ENCODE results near the gene CDS2. TPM values are rescaled to one million over a fixed set of nuclear protein-coding genes. Genes with fewer than 3 reads are reported as not detected.

CDS2 gene
- total RNA-seq, 2 donors from 2014 or later, result 31.7 to 44.3 TPM

- Histone ChIP-seq H3K4me3 (peak overlapping the region; percentile 80), H3K9me3 (no peaks in the 10 kb centered on the region), H3K4me1 (peaks cover 12% of the 10 kb centered on the region), H3K9ac (ENCODE audit: low read depth in 2 of 2, low read length in 2 of 2) (peak overlapping the region; percentile 87 to 94), H3K27me3 (no peaks in the 10 kb centered on the region), H3K36me3 (no peaks in the 10 kb centered on the region), H3K27ac (peak overlapping the region; percentile 86)
- TF ChIP-seq CTCF (IDR thresholded peaks at IDR 0.05), result no peak
- no peak for DNase-seq
- intact Hi-C loops (cut with DNase I), result loop anchor here (5.0 to 10.0 kb wide), 2 partner anchors 64 to 317 kb away; no protein-coding TSS in a partner anchor
Measured at GRCh38 chr20:5127859-5128424, 1.1 kb downstream of the CDS2 start.

GRCh38 chr20:5128886-5129285 lies 2.1 kb downstream of the CDS2 start:
- H3K27ac ChIP-seq, result no peak overlapping the region
- no peaks in the 10 kb centered on the region for H3K36me3 ChIP-seq
- intact Hi-C loops (cut with DNase I), result loop anchor here (5.0 to 10.0 kb wide), 2 partner anchors 63 to 316 kb away; no protein-coding TSS in a partner anchor
- H3K27me3 ChIP-seq, result no peaks in the 10 kb centered on the region
- no peak for DNase-seq
- H3K4me3 ChIP-seq, result no peak overlapping the region
- no peak for TF ChIP-seq CTCF (IDR thresholded peaks at IDR 0.05)
- H3K9ac ChIP-seq (ENCODE audit: low read depth in 2 of 2, low read length in 2 of 2), result no peak overlapping the region
- peaks cover 12% of the 10 kb centered on the region for H3K4me1 ChIP-seq
- no peaks in the 10 kb centered on the region for H3K9me3 ChIP-seq

GRCh38 chr20:5131502-5131901 lies 4.7 kb downstream of the CDS2 start:
- no peak overlapping the region for H3K9ac ChIP-seq (ENCODE audit: low read depth in 2 of 2, low read length in 2 of 2)
- no peaks in the 10 kb centered on the region for H3K36me3 ChIP-seq
- no peaks in the 10 kb centered on the region for H3K9me3 ChIP-seq
- H3K27ac ChIP-seq, result no peak overlapping the region
- no peak overlapping the region for H3K4me3 ChIP-seq
- TF ChIP-seq CTCF (IDR thresholded peaks at IDR 0.05), result no peak
- peaks cover 7% of the 10 kb centered on the region for H3K4me1 ChIP-seq
- H3K27me3 ChIP-seq, result no peaks in the 10 kb centered on the region
- DNase-seq, result no peak
- intact Hi-C loops (cut with DNase I), result no loop called here

GRCh38 chr20:5133998-5134397 lies 7.2 kb downstream of the CDS2 start:
- no peak overlapping the region for H3K27ac ChIP-seq
- no peak overlapping the region for H3K9ac ChIP-seq (ENCODE audit: low read depth in 2 of 2, low read length in 2 of 2)

GRCh38 chr20:5135363-5136012 lies 8.7 kb downstream of the CDS2 start:
- Histone ChIP-seq H3K9ac (ENCODE audit: low read depth in 2 of 2, low read length in 2 of 2) (no peak overlapping the region), H3K27ac (no peak overlapping the region), H3K4me3 (no peak overlapping the region), H3K27me3 (no peaks in the 10 kb centered on the region), H3K9me3 (no peaks in the 10 kb centered on the region), H3K4me1 (no peaks in the 10 kb centered on the region), H3K36me3 (no peaks in the 10 kb centered on the region)
- DNase-seq, result no peak
- no peak for TF ChIP-seq CTCF (IDR thresholded peaks at IDR 0.05)
- intact Hi-C loops (cut with DNase I), result no loop called here

More at GRCh38 chr20:5133998-5134397, 7.2 kb downstream of the CDS2 start:
- Histone ChIP-seq H3K27me3 (no peaks in the 10 kb centered on the region), H3K4me3 (no peak overlapping the region), H3K36me3 (no peaks in the 10 kb centered on the region), H3K9me3 (no peaks in the 10 kb centered on the region), H3K4me1 (no peaks in the 10 kb centered on the region)
- no peak for TF ChIP-seq CTCF (IDR thresholded peaks at IDR 0.05)
- intact Hi-C loops (cut with DNase I), result no loop called here
- no peak for DNase-seq
